ENCODE measurements around the gene TMEM14A.

DNA sequence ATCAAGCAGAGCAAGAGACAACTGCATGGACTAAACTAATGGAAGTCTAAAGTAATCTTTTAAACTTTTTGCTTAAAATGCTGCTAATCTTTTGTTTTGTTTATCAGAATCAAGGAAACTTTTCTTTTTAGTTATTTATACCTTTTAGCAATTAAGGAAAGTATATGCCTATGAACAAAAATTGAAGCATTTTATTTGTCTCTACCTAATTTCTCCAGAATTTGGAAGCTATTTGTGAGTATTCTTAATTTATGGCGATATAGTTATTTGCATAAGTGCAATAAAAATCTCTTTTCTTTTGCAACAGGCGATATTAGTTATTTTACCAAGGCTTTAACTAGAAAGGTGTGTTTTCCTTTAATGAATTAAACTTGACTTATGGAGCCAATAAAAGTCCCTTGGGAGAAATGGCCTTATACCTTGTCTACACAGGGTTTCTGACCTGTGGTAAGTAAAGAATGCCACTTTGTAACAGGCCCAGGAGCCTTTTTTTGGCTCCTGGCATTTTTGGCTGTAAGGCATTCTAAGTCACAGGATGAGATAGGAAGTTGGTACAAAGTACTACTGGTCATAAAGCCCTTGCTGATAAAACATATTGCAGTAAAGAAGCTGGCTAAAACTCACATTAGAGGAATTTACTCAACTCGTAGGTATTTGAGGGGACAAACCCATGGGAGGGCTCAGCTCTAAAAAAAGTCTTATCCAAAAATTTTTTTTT lies 37.2 kb downstream of the TMEM14A start:
- TF ChIP-seq FOSL1 (IDR thresholded peaks at IDR 0.05; ENCODE audit: insufficient read depth, low read depth, low read length) (no peak), CTCF (IDR thresholded peaks at IDR 0.05; ENCODE audit: control extremely low read depth in 1 of 3, insufficient read depth in 1 of 3, low read depth in 1 of 3, low read length in 3 of 3) (no peak), NANOG (IDR thresholded peaks at IDR 0.05; ENCODE audit: insufficient read depth, low read depth, low read length, poor library complexity, severe bottlenecking) (no peak), POLR2A (IDR thresholded peaks at IDR 0.05; ENCODE audit: control extremely low read depth in 1 of 2, low read depth in 2 of 2, low read length in 2 of 2) (no peak), SP1 (IDR thresholded peaks at IDR 0.05; ENCODE audit: low read depth, low read length) (no peak), SIN3A (conservative IDR thresholded peaks at IDR 0.05 in 1 of 2, IDR thresholded peaks at IDR 0.05 in 1 of 2; ENCODE audit: low read depth in 1 of 2, low read length in 2 of 2) (no peak), SP4 (IDR thresholded peaks at IDR 0.05; ENCODE audit: low read length) (no peak), ZNF274 (IDR thresholded peaks at IDR 0.05; ENCODE audit: borderline replicate concordance, extremely low read depth, low read length) (no peak), EZH2 (IDR thresholded peaks at IDR 0.05; ENCODE audit: low read depth, low read length, severe bottlenecking) (no peak)
- TF ChIP-seq, protein P1, sequence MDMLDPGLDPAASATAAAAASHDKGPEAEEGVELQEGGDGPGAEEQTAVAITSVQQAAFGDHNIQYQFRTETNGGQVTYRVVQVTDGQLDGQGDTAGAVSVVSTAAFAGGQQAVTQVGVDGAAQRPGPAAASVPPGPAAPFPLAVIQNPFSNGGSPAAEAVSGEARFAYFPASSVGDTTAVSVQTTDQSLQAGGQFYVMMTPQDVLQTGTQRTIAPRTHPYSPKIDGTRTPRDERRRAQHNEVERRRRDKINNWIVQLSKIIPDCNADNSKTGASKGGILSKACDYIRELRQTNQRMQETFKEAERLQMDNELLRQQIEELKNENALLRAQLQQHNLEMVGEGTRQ (IDR thresholded peaks at IDR 0.05; ENCODE audit: low read length): no peak
